Duodenal mucosa (tissue), 2 donors: ENCODE measurements around the gene SPATA32.

Experiments
- H3K27ac ChIP-seq: one replicate; pipeline ENCODE4 v1.7.0; 2013; ENCODE audit warnings: low read depth, low read length
- H3K27me3 ChIP-seq, 2 donors: one replicate each; pipeline ENCODE4 v1.7.0; 2013; ENCODE audit warnings: low read length in 2 of 2, control low read depth in 1 of 2; ENCODE audit not compliant: insufficient read depth in 2 of 2, control insufficient read depth in 1 of 2
- H3K36me3 ChIP-seq, 2 donors: one replicate each; pipeline ENCODE4 v1.7.0; 2013; ENCODE audit warnings: low read length in 2 of 2, control low read depth in 1 of 2; ENCODE audit not compliant: insufficient read depth in 2 of 2, control insufficient read depth in 1 of 2
- H3K4me1 ChIP-seq, 2 donors: one replicate each; pipeline ENCODE4 v1.7.0; 2013; ENCODE audit warnings: low read length in 2 of 2, control low read depth in 1 of 2; ENCODE audit not compliant: insufficient read depth in 2 of 2, control insufficient read depth in 1 of 2
- H3K4me3 ChIP-seq, 2 donors: one replicate each; pipeline ENCODE4 v1.7.0; 2013; ENCODE audit warnings: low read length in 2 of 2, low read depth in 1 of 2
- H3K9ac ChIP-seq, 2 donors: one replicate each; pipeline ENCODE4 v1.7.0; 2013; ENCODE audit warnings: low read length in 2 of 2, low read depth in 1 of 2
- H3K9me3 ChIP-seq, 2 donors: one replicate each; pipeline ENCODE4 v1.7.0; 2013; ENCODE audit warnings: low read length in 2 of 2, control low read depth in 1 of 2; ENCODE audit not compliant: control insufficient read depth in 1 of 2

Gene SPATA32

GRCh38 chr17:45238155-45238774 is 23.6 kb downstream of the SPATA32 start:
- Histone ChIP-seq H3K36me3 (peaks cover 6 to 36% of the 10 kb centered on the region in 2 donors), H3K27ac (no peak overlapping the region), H3K4me1 (peaks cover 0 to 5% of the 10 kb centered on the region in 2 donors), H3K9ac (no peak overlapping the region), H3K9me3 (no peaks in the 10 kb centered on the region), H3K27me3 (peaks cover 11 to 14% of the 10 kb centered on the region in 2 donors), H3K4me3 (no peak overlapping the region)

- Histone ChIP-seq H3K9me3 (no peaks in the 10 kb centered on the region), H3K4me3 (no peak overlapping the region), H3K27ac (no peak overlapping the region), H3K36me3 (peaks cover 6 to 36% of the 10 kb centered on the region in 2 donors), H3K9ac (no peak overlapping the region), H3K27me3 (peaks cover 11 to 14% of the 10 kb centered on the region in 2 donors), H3K4me1 (peaks cover 0 to 5% of the 10 kb centered on the region in 2 donors)
Observed at GRCh38 chr17:45237686-45238085, 24.2 kb downstream of the SPATA32 start.

GRCh38 chr17:45236282-45236606 is 25.6 kb downstream of the SPATA32 start:
- Histone ChIP-seq H3K9ac (no peak overlapping the region), H3K36me3 (peaks cover 6 to 36% of the 10 kb centered on the region in 2 donors), H3K4me1 (peaks cover 0 to 2% of the 10 kb centered on the region in 2 donors), H3K4me3 (no peak overlapping the region), H3K9me3 (no peaks in the 10 kb centered on the region), H3K27me3 (peaks cover 11% of the 10 kb centered on the region in 2 donors), H3K27ac (no peak overlapping the region)

GRCh38 chr17:45235416-45236281 is 26.2 kb downstream of the SPATA32 start:
- Histone ChIP-seq H3K4me3 (no peak overlapping the region), H3K9me3 (no peaks in the 10 kb centered on the region), H3K27me3 (peaks cover 5% of the 10 kb centered on the region in 2 donors), H3K27ac (no peak overlapping the region), H3K4me1 (peaks cover 3 to 6% of the 10 kb centered on the region in 2 donors), H3K9ac (no peak overlapping the region), H3K36me3 (peaks cover 6 to 35% of the 10 kb centered on the region in 2 donors)

- no peaks in the 10 kb centered on the region for H3K27me3 ChIP-seq
- H3K4me1 ChIP-seq: peaks cover 11 to 15% of the 10 kb centered on the region in 2 donors
- no peaks in the 10 kb centered on the region for H3K9me3 ChIP-seq
- H3K4me3 ChIP-seq: no peak overlapping the region
- H3K36me3 ChIP-seq: peaks cover 6 to 31% of the 10 kb centered on the region in 2 donors
- H3K9ac ChIP-seq: no peak overlapping the region
- H3K27ac ChIP-seq: no peak overlapping the region
Observed at GRCh38 chr17:45234641-45235415, 27.1 kb downstream of the SPATA32 start.

- H3K36me3 ChIP-seq: peaks cover 6 to 22% of the 10 kb centered on the region in 2 donors
- peaks cover 20 to 28% of the 10 kb centered on the region in 2 donors for H3K4me1 ChIP-seq
- H3K27ac ChIP-seq: no peak overlapping the region
- no peaks in the 10 kb centered on the region for H3K27me3 ChIP-seq
- H3K4me3 ChIP-seq: no peak overlapping the region
- H3K9me3 ChIP-seq: no peaks in the 10 kb centered on the region
- no peak overlapping the region for H3K9ac ChIP-seq
Observed at GRCh38 chr17:45233423-45233924, 28.4 kb downstream of the SPATA32 start.

GRCh38 chr17:45232514-45233422 is 29.1 kb downstream of the SPATA32 start:
- peaks cover 0 to 15% of the 10 kb centered on the region in 2 donors for H3K36me3 ChIP-seq
- no peaks in the 10 kb centered on the region for H3K9me3 ChIP-seq
- no peak overlapping the region for H3K4me3 ChIP-seq
- peaks cover 26 to 35% of the 10 kb centered on the region in 2 donors for H3K4me1 ChIP-seq
- H3K27ac ChIP-seq: no peak overlapping the region
- H3K27me3 ChIP-seq: no peaks in the 10 kb centered on the region
- H3K9ac ChIP-seq: no peak overlapping the region

- no peak overlapping the region for H3K4me3 ChIP-seq
- H3K4me1 ChIP-seq: peaks cover 37 to 47% of the 10 kb centered on the region in 2 donors
- H3K27me3 ChIP-seq: no peaks in the 10 kb centered on the region
- no peak overlapping the region for H3K9ac ChIP-seq
- no peaks in the 10 kb centered on the region for H3K9me3 ChIP-seq
- H3K27ac ChIP-seq: no peak overlapping the region
- peaks cover 0 to 5% of the 10 kb centered on the region in 2 donors for H3K36me3 ChIP-seq
Observed at GRCh38 chr17:45231481-45232116, 30.3 kb downstream of the SPATA32 start.
